ENCODE data around the gene RGS16. TPM values are rescaled to one million over a fixed set of nuclear protein-coding genes. Genes with fewer than 3 reads are reported as not detected.
"Not testable (repeated sequence)": the region's sequence is repeated elsewhere in the genome, so short reads cannot be mapped to it uniquely, and the experiment has no call there.

RGS16 gene
- polyA plus RNA-seq (ENCODE audit: insufficient read length) = 5.5 TPM

- DNase-seq (ENCODE audit: low read depth) = no peak
These were observed at the start of gene RGS16 for GRCh38 chr1:182604175-182605164. RGS16 (minus strand) TSS chr1:182604389; CDS start chr1:182604259, 130 bp downstream.

GRCh38 chr1:182653986-182654385 is 49.8 kb upstream of the RGS16 start:
- DNase-seq (ENCODE audit: low read depth) = no peak

GRCh38 chr1:182652933-182653332 is 48.7 kb upstream of the RGS16 start:
- no peak for DNase-seq (ENCODE audit: low read depth)

GRCh38 chr1:182651339-182651724 is 47.1 kb upstream of the RGS16 start:
- DNase-seq (ENCODE audit: low read depth) = peak; percentile 76

GRCh38 chr1:182650678-182651338 is 46.6 kb upstream of the RGS16 start:
- no peak for DNase-seq (ENCODE audit: low read depth)

- DNase-seq (ENCODE audit: low read depth) = no peak
These were observed 44.9 kb upstream of the RGS16 start for GRCh38 chr1:182649041-182649440.

- no peak for DNase-seq (ENCODE audit: low read depth)
These were observed 42.5 kb upstream of the RGS16 start for GRCh38 chr1:182646739-182647138.

GRCh38 chr1:182644886-182645285 is 40.7 kb upstream of the RGS16 start:
- DNase-seq (ENCODE audit: low read depth) = no peak

- DNase-seq (ENCODE audit: low read depth) = no peak
These were observed 39.5 kb upstream of the RGS16 start for GRCh38 chr1:182643699-182644098.

GRCh38 chr1:182642461-182642860 is 38.3 kb upstream of the RGS16 start:
- no peak for DNase-seq (ENCODE audit: low read depth)

GRCh38 chr1:182641561-182641960 is 37.4 kb upstream of the RGS16 start:
- no peak for DNase-seq (ENCODE audit: low read depth)

- DNase-seq (ENCODE audit: low read depth) = no peak
These were observed 35.1 kb upstream of the RGS16 start for GRCh38 chr1:182639330-182639729.

GRCh38 chr1:182637769-182638168 is 33.6 kb upstream of the RGS16 start:
- DNase-seq (ENCODE audit: low read depth) = no peak

GRCh38 chr1:182635871-182636270 is 31.7 kb upstream of the RGS16 start:
- DNase-seq (ENCODE audit: low read depth) = no peak

- no peak for DNase-seq (ENCODE audit: low read depth)
These were observed 30.3 kb upstream of the RGS16 start for GRCh38 chr1:182634306-182635072.

GRCh38 chr1:182633657-182634281 is 29.6 kb upstream of the RGS16 start:
- no peak for DNase-seq (ENCODE audit: low read depth)

- no peak for DNase-seq (ENCODE audit: low read depth)
These were observed 28.8 kb upstream of the RGS16 start for GRCh38 chr1:182633031-182633430.

GRCh38 chr1:182632441-182632857 is 28.3 kb upstream of the RGS16 start:
- not testable (repeated sequence) for DNase-seq (ENCODE audit: low read depth)

GRCh38 chr1:182631954-182632353 is 27.8 kb upstream of the RGS16 start:
- DNase-seq (ENCODE audit: low read depth) = no peak

- no peak for DNase-seq (ENCODE audit: low read depth)
These were observed 27.0 kb upstream of the RGS16 start for GRCh38 chr1:182631053-182631677.

- DNase-seq (ENCODE audit: low read depth) = no peak
These were observed 26.4 kb upstream of the RGS16 start for GRCh38 chr1:182630586-182630985.
